ENCODE data around the gene TOMM22.

Gene TOMM22

GRCh38 chr22:38696606-38697424 is 15.1 kb downstream of the TOMM22 start:
- DNase-seq, result peak; percentile 85

- peak; percentile 9 for DNase-seq
Measured at GRCh38 chr22:38697425-38698089, 15.8 kb downstream of the TOMM22 start.

GRCh38 chr22:38698407-38699094 is 16.8 kb downstream of the TOMM22 start:
- no peak for DNase-seq

DNA sequence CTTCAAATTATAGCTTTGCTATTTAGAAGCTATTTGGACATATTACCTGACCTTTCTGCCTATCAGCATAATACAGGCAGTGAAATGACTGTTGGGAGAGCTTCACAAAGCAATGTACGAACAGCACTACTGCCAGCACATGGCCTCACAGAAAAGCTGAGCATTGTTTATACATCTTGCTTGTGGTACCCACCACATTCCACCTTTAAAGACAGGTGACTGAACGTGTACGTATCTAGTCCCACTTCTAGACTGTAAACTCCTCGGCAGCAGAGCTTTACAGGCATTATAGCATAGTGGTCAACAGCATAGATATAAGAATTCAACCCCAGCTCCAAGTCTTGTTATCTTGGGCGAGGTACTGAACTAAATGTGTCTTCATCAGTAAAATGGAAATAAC is 17.4 kb downstream of the TOMM22 start:
- DNase-seq, result no peak

DNA sequence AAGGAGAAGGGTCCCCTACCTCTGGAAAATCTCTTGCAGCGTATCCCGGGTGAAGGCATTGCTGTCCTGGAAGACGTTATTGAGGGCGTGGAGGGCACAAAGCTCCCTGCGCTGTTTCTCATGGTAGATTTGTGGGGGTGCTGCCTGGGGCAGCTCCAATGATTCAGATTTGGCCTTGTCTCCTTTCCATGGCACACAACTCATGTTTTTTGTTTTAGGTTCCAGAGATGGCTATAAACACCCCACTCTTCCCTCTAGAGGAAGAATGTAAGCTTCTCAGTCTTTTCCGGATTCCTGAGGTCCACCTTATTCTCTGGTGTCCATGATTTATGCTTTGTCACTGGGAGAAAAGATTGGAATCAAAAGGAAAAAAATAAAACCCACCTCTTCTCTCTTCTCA is 18.0 kb downstream of the TOMM22 start:
- peak; percentile 55 for DNase-seq

GRCh38 chr22:38700270-38700788 is 18.6 kb downstream of the TOMM22 start:
- no peak for DNase-seq

GRCh38 chr22:38700789-38701628 is 19.3 kb downstream of the TOMM22 start, which contains the start of gene JOSD1:
Gene JOSD1, minus strand, starts transcription at chr22:38700943. Its CDS starts 956 bp downstream, at chr22:38699987.
- DNase-seq, result peak; percentile 92

DNA sequence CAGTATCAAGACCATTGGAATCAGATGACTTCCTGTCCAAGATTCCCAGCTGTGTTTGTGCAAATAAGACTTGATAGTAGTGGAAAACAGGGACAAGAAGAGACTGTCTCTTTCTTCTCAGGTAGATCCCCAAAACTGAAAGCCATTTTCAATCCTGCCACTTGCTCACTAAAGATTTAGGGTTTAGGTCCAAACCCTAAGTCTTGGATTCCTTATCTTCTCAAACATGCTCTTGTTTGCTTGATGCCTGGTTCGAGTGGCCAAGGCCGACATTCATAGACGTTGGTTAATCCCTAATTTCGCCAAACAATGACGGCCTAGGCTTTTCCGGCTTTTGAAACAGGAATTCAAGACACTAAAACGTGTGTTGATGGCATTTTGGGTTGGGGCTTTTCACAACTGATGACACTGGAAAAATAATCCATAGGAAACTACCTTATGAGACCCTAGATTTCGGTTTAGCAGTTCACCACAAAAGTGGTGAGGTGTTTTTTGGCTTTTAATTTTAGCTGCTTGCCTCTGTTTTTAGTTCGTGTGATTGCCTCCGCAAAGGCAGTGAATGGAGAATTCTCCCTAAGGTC is 23.0 kb downstream of the TOMM22 start:
- DNase-seq, result no peak

GRCh38 chr22:38705235-38706100 is 23.7 kb downstream of the TOMM22 start, which contains the start of gene GTPBP1:
Gene GTPBP1, plus strand, starts transcription at chr22:38705944. Its CDS starts 12 bp downstream, at chr22:38705956.
- peak; percentile 100 for DNase-seq

DNA sequence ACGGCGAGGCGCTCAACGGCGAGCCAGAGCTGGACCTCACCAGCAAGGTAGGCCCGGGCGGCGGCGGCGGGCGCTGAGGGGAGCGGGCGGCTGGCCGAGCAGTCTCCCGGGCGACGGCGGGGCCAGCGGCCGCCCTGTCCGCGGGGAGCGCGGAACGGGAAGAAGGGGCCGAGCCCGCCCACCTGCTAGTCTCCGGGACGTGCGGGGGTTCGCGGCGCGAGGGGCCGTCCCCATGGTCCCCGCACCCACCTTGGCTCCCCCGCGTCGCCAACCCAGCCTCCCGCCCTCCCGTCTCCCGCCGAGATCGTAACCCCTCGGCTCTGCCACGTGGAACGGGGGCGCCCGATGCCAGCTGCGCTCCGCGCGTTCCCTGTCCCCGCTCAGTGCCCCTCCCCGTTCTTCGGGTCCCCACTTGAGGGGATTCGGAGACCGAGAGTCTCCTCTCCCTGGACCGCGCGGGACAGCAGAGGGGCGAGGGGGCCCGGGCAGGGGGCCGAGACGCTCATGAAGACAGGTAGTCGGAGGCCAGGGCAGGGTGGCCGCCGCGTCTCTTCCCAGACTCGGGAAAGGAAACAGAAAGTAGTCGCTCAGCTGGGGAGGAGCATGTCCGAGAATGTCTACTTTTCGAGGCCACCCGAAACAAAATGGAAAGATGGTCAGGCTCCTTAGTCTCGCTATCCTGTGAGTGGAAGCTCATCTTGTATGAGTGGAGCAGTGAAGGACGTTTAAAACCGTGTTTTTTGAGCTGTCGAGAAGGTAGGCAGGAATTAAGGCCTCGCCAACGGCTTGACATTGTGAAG is 24.5 kb downstream of the TOMM22 start:
- DNase-seq, result peak; percentile 35

DNA sequence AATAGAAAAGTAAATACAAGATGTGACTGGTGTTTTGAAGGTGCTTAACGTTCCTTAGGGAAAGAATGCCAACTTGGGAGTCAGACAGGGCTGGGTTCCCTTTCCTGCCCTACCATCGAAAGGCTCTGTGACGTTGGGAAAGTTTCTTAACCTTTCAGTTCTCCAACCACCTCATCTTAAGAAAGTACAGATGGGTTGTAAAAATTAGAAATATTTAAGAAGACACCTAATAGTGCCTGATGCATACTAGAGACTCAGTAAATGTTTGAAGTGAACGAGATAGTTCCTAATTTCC is 25.1 kb downstream of the TOMM22 start:
- no peak for DNase-seq

DNA sequence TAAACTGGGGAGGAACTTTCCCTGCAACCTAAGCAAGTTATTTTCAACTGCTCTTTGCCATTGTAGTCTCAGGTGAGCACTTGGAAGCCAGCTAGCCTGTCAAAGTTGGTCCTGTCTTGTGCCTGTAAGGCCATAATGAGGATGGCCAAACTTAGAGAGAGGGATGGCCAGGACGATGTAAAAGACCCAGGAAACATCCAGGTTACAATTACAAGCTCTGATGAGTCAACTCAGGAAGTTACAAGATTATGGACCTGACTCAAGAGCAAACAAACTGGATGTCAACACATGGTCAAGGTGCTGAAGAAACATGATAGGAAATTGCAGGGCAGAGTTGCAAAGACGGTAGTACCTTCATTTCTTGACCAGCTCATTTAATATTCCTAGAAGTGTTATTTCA is 25.6 kb downstream of the TOMM22 start:
- no peak for DNase-seq

DNA sequence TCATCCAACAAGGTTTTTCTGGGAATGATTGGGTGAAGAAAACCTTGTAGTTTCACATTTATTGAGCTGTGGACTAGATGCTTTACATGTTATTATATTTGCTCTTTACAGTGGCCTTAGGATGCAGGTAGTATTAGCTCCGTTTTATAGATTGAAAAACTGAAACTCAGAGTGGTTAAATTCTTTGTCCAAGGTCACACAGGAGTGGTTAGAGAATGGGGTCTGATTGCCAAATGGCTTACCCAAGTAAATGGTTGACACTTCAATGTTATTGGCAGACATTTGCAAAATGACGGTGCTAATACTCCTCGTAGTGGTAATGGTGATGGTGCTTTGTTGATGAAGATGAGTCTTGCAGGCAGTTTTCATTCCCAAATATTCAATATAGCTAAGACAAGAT is 26.2 kb downstream of the TOMM22 start:
- DNase-seq, result no peak

GRCh38 chr22:38709306-38709705 is 27.5 kb downstream of the TOMM22 start:
- no peak for DNase-seq

DNA sequence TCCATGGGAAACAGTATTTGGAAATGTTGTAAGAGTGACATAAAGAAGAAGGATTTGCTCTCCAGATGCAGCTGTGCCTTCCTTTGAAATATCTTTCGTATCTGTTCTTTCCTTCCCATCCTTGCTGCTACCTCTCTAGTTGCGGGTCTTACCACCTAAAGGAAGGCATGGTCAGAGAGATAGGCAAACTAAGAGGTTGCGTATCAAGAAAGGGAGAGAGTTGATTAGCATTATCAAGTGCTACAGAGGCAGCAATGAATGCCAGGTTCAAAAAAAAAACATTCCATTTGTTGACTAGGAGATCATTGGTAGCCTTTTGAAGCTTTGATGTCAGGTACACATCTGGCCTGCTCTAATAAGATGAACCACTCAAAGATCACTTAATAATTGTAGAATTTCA is 28.6 kb downstream of the TOMM22 start:
- no peak for DNase-seq

- no peak for DNase-seq
Measured at GRCh38 chr22:38710866-38711265, 29.1 kb downstream of the TOMM22 start.

DNA sequence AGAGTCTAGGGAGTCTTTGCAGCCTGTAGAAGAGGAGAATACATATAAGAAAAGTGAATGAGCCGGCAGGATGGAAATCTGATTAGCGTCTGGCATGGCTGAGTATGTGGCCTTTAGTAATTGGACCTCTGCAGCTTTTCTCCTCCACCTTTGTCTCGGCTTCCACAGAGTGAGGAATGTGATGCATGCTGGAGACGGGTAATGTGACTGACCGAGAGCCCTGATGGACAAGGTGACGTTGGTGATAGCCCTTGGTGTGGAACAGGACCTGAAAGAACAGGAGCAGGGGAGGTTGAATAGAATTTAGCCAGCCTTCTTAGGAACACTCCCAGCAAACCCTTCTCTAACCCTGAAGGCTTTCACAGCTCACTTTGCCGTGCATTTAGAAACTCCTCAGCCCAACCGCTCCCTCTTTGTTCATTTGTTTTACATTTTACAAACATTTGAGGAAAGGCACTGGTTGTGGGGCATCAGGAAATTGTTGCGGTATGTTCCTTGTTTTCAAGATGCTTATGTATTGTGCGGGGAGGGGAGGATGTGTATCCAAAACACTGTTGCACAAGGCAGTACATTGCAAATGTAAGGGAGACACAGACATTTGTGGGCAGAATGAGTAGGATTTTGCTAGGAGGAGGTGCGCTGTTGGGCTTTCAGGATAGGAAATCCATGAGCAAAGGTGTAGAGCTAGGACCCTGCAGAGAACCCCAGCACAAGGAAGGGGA is 30.9 kb downstream of the TOMM22 start:
- DNase-seq, result no peak

- DNase-seq, result no peak
Measured at GRCh38 chr22:38713921-38714320, 32.2 kb downstream of the TOMM22 start.

DNA sequence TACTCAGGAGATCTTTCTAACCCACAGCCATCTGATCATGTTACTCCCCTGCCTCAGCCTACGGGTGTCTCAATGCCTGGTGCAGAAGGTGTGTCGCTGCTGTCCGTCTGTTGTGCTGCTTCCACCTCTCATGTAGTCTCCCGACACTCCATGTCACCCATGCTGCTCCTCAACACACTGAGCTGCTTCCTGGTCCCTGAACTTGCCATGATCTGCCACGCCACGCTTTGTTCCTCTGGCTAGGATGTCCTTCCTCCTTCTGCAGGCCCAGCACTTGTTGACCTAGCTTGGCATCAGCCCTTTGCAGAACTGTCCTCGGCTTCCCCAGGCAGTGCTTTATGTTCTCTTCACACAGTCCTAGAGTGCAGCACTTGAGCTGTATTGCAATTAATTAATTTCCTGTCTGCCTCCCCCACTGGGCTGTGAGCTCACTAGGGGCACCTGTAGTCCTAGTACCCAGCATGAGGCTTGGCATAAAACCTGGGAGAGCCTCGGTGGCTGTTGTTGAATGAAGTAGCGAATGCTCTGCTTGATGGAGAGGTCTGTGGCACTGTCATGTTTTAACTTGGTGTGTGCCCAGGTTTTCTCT is 33.5 kb downstream of the TOMM22 start:
- DNase-seq, result no peak
